ENCODE data around the gene NEURL3. TPM values are rescaled to one million over a fixed set of nuclear protein-coding genes. Genes with fewer than 3 reads are reported as not detected.
"Not testable (repeated sequence)": the region's sequence is repeated elsewhere in the genome, so short reads cannot be mapped to it uniquely, and the experiment has no call there.

Gene NEURL3
- total and polyA plus RNA-seq, 9 of the 15 experiments (the other 6 are each of a cell fraction or from before 2014, with no cell fraction given): not detected

DNA sequence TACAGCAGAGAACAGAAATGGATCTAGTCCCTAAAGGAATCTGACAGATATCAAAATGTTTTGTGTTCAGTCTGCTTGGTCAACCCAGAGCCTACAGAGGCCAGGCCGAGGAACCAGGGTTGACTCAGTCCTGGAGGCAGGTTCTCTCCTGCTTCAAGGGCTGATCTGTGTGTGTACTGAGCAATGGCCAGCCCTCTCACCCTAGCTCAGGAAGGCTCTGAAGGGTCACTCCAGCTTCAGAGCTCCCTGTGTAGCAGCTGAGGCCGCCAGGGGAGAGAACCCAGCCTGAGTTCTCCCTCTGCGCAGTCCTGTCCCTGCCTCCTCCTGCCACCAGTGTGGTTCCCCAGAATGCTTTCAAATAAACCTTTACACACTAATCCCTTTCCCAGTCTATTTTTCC, 41.1 kb downstream of the NEURL3 start (continued):
- TF ChIP-seq CC2D1A (IDR thresholded peaks at IDR 0.05): no peak

DNA sequence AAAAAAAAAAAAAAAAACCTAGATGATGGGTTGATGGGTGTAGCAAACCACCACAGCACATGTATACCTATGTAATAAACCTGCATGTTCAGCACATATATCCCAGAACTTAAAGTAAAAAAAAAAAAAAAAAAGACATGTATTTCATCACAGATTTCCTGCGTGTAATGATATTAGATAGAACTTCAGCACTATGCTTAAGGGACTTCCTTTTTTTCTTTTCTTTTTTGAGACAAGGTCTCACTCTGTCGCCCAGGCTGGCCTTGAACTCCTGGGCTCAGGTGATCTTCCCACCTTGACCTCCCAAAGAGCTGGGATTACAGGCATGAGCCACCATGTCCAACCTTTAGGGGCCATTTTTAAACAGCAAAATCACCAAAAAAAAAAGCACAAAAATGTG, 42.0 kb downstream of the NEURL3 start:
- H3K9me3 ChIP-seq (replicated peaks; ENCODE audit: control insufficient read depth, insufficient read depth, low read depth, low read length): no peaks in the 10 kb centered on the region
- peaks cover 5 to 10% of the 10 kb centered on the region in 2 experiments; a peak in 2 of 5 replicates for H3K27me3 ChIP-seq (ENCODE audit: control insufficient read depth in 2 of 2, insufficient read depth in 2 of 2, low read length in 2 of 2)
- H3K27ac ChIP-seq (ENCODE audit: extremely low read depth, low read depth, low read length): no peak overlapping the region
- no peaks in the 10 kb centered on the region for H3K9me1 ChIP-seq (ENCODE audit: control insufficient read depth, insufficient read depth, low read length)
- intact Hi-C loops (cut with micrococcal nuclease) (no loop called here), in situ Hi-C loops (cut with MboI) (no loop called here)
- no peak overlapping the region for H3K4me3 ChIP-seq
- no peaks in the 10 kb centered on the region for H3K4me1 ChIP-seq (replicated peaks in 1 of 2; ENCODE audit: control insufficient read depth in 2 of 2, insufficient read depth in 2 of 2, low read length in 2 of 2)
- ATAC-seq: no peak
- no peak overlapping the region for H3K4me2 ChIP-seq (ENCODE audit: insufficient read depth, low read length)
- H3K9ac ChIP-seq (ENCODE audit: insufficient read depth in 1 of 2, low read depth in 2 of 2, low read length in 2 of 2): no peak overlapping the region
- H4K20me1 ChIP-seq (replicated peaks; ENCODE audit: control insufficient read depth, insufficient read depth, low read length): no peaks in the 10 kb centered on the region
- H3K36me3 ChIP-seq (ENCODE audit: control insufficient read depth, insufficient read depth, low read length): no peaks in the 10 kb centered on the region
- H2AFZ ChIP-seq (ENCODE audit: low read depth, low read length): no peak overlapping the region
- ChIA-PET POLR2A (interaction anchor here (1.0 kb wide), 1 partner anchor 54 kb away, joined by 5 read pairs; no protein-coding TSS in a partner anchor), CTCF (ENCODE audit: low intra/inter-chr PET ratio) (no interaction called here)
- no peak for TF ChIP-seq ZNF75A (CRISPR knock-in tag; IDR thresholded peaks at IDR 0.05)
- H3K79me2 ChIP-seq (ENCODE audit: control insufficient read depth, insufficient read depth, low read length): no peaks in the 10 kb centered on the region
- DNase-seq (ENCODE audit: extremely low read depth in 1 of 4, low spot score in 3 of 4): no peak
- no TSS peak for BruUV-seq (replicated peaks)
- no peak for FAIRE-seq
- WGBS (ENCODE audit: insufficient coverage, low coverage, missing lambda C conversion rate): 0% methylated on average over 2 of the region's 2 CpGs

DNA sequence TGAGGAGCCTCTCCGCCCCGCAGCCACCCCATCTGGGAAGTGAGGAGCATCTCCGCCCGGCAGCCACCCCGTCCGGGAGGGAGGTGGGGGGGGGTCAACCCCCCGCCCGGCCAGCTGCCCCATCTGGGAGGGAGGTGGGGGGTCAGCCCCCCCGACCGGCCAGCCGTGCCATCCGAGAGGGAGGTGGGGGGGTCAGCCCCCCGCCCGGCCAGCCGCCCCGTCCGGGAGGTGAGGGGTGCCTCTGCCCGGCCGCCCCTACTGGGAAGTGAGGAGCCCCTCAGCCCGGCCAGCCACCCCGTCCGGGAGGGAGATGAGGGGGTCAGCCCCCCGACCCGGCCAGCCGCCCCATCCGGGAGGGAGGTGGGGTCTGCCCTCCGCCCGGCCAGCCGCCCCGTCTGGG, 43.5 kb downstream of the NEURL3 start:
- H3K9ac ChIP-seq (ENCODE audit: insufficient read depth in 1 of 2, low read depth in 2 of 2, low read length in 2 of 2); ATAC-seq; BruUV-seq (replicated peaks); intact Hi-C loops (cut with micrococcal nuclease); in situ Hi-C loops (cut with MboI); H3K36me3 ChIP-seq (ENCODE audit: control insufficient read depth, insufficient read depth, low read length); H3K79me2 ChIP-seq (ENCODE audit: control insufficient read depth, insufficient read depth, low read length); POLR2A ChIA-PET; CTCF ChIA-PET (ENCODE audit: low intra/inter-chr PET ratio); H3K9me3 ChIP-seq (replicated peaks; ENCODE audit: control insufficient read depth, insufficient read depth, low read depth, low read length); H3K4me2 ChIP-seq (ENCODE audit: insufficient read depth, low read length); H3K4me1 ChIP-seq (replicated peaks in 1 of 2; ENCODE audit: control insufficient read depth in 2 of 2, insufficient read depth in 2 of 2, low read length in 2 of 2); H3K27me3 ChIP-seq (ENCODE audit: control insufficient read depth in 2 of 2, insufficient read depth in 2 of 2, low read length in 2 of 2); FAIRE-seq; H3K27ac ChIP-seq (ENCODE audit: extremely low read depth, low read depth, low read length); H4K20me1 ChIP-seq (replicated peaks; ENCODE audit: control insufficient read depth, insufficient read depth, low read length); H2AFZ ChIP-seq (ENCODE audit: low read depth, low read length); H3K9me1 ChIP-seq (ENCODE audit: control insufficient read depth, insufficient read depth, low read length); H3K4me3 ChIP-seq; DNase-seq (ENCODE audit: extremely low read depth in 1 of 4, low spot score in 3 of 4): not testable (repeated sequence)
- no CpG with 5 or more reads among the region's 30 CpGs for WGBS (ENCODE audit: insufficient coverage, low coverage, missing lambda C conversion rate)

Measured in K562 (cell line).